GM10266 (cell line): Measurements from ENCODE around the gene WDR86.

Experiments
- DNase-seq: peaks from one replicate; pipeline ENCODE4 v3.0.0; 2012; ENCODE audit errors: extremely low spot score
- TF ChIP-seq, protein P1 (sequence below): IDR thresholded peaks from 2 replicates; pipeline ENCODE4 v1.5.1; 2012; ENCODE audit warnings: mild to moderate bottlenecking, low read depth; ENCODE audit not compliant: control insufficient read depth, insufficient read depth; ENCODE audit errors: missing control alignments

WDR86 gene

DNA sequence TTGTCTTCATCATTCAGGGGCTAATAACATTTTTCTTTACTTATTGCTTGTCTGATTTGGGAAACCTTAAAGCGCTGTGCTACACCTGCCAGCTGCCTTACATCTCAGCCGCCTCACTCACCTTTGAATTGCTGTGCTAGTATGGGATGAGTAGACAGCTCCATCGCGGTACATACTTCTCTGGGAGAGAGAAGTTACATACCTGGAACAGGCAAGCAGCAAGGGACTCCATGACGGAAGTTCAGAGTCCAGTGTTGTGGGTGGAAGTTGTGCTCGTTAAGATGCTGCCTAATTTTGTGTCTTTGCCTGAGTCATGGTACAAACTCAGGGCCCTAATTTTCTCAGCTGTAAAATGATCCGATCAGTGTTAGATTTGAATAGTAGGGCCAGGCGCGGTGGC is 66.3 kb downstream of the WDR86 start:
- DNase-seq = no peak
- TF ChIP-seq, protein P1, sequence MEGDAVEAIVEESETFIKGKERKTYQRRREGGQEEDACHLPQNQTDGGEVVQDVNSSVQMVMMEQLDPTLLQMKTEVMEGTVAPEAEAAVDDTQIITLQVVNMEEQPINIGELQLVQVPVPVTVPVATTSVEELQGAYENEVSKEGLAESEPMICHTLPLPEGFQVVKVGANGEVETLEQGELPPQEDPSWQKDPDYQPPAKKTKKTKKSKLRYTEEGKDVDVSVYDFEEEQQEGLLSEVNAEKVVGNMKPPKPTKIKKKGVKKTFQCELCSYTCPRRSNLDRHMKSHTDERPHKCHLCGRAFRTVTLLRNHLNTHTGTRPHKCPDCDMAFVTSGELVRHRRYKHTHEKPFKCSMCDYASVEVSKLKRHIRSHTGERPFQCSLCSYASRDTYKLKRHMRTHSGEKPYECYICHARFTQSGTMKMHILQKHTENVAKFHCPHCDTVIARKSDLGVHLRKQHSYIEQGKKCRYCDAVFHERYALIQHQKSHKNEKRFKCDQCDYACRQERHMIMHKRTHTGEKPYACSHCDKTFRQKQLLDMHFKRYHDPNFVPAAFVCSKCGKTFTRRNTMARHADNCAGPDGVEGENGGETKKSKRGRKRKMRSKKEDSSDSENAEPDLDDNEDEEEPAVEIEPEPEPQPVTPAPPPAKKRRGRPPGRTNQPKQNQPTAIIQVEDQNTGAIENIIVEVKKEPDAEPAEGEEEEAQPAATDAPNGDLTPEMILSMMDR = no peak

DNA sequence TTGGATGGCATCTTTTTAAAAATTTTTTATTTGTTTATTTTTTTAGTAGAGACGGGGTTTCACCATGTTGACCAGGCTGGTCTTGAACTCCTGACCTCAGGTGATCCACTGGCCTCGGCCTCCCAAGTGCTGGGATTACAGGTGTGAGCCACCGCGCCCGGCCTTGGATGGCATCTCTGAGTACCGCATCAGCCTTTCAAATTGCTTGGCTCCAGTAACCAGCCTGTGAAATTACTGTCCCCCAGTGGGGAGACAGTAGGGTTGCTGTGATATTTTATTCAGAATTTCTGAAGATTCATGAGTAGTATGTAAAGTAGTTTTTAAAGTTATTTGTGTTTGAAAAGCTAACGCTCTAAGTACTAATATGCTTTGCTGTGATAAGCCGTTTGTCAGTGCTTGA is 67.0 kb downstream of the WDR86 start:
- TF ChIP-seq, protein P1 = no peak
- DNase-seq = no peak

DNA sequence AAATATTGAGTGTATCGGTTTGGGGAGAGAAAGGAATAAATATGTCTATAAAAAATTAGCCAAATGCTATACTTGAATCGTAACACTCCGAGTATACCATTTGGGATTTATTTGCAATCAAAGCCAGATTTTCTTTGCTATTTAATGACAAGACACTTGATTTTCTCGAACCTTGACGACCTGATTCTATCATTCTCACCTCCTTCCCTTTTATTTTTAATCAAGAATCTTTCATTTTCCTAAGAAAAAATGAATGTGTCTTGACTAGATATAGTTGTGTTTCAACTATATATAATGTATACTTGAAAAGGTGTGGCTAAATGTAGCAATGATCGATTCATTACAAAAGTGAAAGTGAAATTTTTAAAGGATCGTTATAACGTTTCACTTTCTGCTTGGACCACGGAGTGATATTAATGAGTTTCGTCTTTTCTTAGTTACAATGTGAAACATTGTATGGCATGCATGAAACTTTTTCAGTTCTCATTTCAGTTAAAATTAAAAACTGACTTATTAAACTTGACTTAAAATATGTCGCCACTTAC is 67.7 kb downstream of the WDR86 start:
- DNase-seq = peak; percentile 76
- TF ChIP-seq, protein P1 = no peak

DNA sequence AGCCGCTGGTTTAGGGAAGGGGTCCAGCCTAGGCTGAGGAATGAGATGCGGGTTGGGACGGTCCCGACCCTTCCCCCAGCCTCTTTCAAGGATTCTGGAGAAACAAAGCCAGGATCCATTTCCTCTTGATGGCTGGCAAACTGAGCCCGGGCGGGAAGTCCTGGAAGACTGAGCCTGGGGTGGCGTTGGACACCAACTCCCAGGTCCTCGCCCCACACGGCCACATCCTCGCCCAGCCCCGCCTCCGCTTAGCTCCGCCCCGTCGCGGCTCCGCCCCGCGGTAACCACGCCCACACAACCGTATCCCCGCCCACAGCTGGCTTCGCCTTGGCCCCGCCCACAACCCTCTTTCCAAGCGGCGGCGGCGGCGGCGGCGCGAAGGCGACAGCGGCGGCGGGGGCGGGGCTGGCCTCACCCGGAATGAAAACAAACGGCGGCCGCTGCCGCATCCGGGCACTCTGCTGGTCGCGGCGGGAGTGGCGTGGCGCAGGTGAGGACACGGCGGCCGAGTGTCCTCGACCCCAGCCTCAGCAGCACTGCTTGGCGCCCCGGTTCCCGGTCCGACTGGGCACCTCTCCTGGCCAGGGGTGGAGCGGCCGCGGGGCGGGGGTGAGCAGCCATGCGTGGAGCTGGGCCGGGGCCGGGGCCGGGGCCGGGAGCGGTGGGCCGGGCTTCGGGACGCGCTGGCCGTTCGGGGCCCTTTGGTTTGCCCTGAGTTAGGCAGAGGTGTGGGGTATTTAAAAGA is 68.3 kb downstream of the WDR86 start, which contains the start of gene NUB1:
NUB1 (plus strand) TSS at position 456 of the 745 bp plus-strand sequence. CDS start 3,538 bp downstream, outside the sequence.
- TF ChIP-seq, protein P1 = no peak
- DNase-seq = peak; percentile 89

DNA sequence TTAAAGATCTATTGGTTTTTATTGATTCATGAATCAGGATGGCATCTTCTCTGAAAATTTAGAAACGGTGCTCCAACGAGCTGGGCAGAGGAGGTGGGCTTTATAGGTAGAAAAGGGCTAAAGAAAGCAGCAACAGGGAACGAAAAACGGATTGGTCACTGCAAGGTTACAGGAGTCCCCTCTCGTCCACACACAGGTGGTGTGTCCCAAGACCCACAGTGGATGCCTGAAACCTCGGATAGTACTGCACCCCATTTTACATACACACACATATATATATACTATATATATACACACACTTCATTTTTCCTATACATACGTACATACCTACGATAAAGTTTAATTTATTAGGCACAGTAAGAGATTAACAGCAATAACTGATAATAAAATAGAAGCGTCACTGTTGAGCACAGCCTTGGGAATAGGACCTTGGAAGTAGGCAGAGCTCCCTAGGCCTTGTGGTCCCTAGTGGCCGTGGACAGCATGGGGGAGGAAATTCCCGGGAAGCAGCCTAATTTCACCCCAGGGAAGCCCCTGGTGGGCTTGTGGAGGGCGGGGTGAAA is 69.0 kb downstream of the WDR86 start:
- TF ChIP-seq, protein P1 = no peak

DNA sequence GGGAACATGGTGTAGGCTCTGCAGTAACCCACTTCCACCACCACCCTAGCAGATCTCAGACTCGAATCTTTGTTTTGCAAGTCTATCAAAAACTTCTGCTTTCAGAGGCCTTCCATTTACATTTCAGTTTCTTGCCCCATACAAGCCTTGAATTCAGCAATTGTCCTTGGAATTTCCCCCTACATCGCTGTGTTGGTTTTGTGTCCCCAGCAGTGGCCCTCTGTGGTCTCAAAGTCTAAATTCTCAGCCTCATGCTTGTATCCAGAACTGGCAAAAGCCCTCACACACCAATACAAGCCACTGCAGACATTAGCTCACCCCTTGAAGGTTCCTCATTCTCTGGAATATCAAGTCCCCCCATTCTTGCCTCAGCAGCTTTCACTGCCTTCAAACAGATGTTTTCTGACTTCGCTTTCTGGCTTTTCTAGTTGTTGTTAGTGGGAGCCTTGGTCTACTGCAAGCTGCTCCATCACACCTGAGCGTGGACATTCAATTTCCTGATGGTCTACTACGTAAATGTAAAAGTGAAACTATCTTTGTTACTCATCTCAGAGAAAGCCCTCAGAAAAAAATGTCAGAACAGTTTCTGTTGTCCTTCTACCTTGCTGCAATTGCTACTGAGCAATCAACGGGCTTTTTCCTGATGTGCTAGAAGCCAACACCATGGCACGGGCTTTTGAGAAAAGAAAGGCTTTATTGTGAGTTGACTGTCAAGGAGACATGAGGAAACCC is 70.0 kb downstream of the WDR86 start:
- TF ChIP-seq, protein P1 = no peak
- peak; percentile 71 for DNase-seq

More for the DNA sequence above, 69.0 kb downstream of the WDR86 start:
- no peak for DNase-seq

DNA sequence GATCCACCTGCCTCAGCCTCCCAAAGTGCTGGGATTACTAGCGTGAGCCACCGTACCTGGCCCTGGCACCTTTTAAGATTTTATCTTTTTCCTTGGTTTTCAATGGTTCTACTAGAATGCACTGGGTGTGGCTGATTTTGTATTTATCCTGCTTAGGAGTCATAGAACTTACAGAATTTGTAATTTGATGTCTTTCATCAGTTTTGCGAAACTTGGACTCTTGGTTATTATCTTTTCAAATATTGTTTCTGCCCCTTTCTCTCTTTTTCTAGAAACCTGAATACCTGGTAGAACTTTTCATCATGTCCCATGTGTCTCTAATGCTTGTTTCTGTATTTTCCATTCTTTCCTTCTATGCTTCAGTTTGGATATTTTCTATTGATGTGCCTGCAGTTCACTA is 71.0 kb downstream of the WDR86 start:
- TF ChIP-seq, protein P1 = no peak
- DNase-seq = no peak
